Measurements from ENCODE around the gene ANKRD1.

ANKRD1 gene

DNA sequence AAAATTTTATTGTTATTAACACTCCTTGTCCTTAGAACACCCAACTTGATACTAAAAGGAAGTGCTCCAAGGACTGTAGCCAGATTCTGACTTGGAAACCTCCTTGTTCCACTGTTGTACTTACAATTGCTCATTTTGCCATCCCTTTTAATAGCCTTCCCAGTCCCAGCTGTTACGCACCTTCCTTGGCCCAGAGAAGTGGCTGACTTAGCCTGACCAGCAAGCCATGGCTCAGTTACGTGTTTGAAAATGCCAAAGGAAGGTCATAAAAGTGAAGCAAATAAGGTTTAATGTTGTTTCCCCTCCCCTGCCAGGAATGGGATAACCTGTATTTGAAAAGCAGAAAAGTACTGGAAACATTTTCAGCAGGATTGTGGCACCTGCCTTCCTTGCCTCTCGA lies 3.7 kb upstream of the ANKRD1 start:
- H3K4ac ChIP-seq (ENCODE audit: low read depth, low read length), result no peak overlapping the region
- H3K18ac ChIP-seq (ENCODE audit: low read length), result no peak overlapping the region
- H2BK120ac ChIP-seq (ENCODE audit: low read depth, low read length), result no peak overlapping the region
- DNase-seq, result no peak
- no peak overlapping the region for H3K9ac ChIP-seq (ENCODE audit: low read length)
- no peak overlapping the region for H2AK5ac ChIP-seq (ENCODE audit: low read length)
- H2BK15ac ChIP-seq (replicated peaks; ENCODE audit: low read depth), result no peak overlapping the region
- H4K5ac ChIP-seq (ENCODE audit: low read length), result no peak overlapping the region
- H3K23ac ChIP-seq (ENCODE audit: low read length), result no peak overlapping the region
- no peaks in the 10 kb centered on the region for H3K36me3 ChIP-seq (ENCODE audit: control insufficient read depth, insufficient read depth, low read length)
- no CpG with 5 or more reads among the region's 3 CpGs for WGBS (ENCODE audit: extremely low coverage, insufficient coverage, low lambda C conversion rate)
- H2BK5ac ChIP-seq (ENCODE audit: low read length), result no peak overlapping the region
- H3K4me1 ChIP-seq (ENCODE audit: control insufficient read depth, low read depth, low read length), result peaks cover 23% of the 10 kb centered on the region
- H3K56ac ChIP-seq (ENCODE audit: low read length), result no peak overlapping the region
- H3K27me3 ChIP-seq (ENCODE audit: insufficient read depth, low read length, poor library complexity), result peaks cover 14% of the 10 kb centered on the region
- H3K27ac ChIP-seq (ENCODE audit: low read depth, low read length), result no peak overlapping the region
- no peak overlapping the region for H4K8ac ChIP-seq (ENCODE audit: low read depth, low read length)
- H3K4me3 ChIP-seq (ENCODE audit: low read length), result no peak overlapping the region
- no peak overlapping the region for H3K4me2 ChIP-seq (ENCODE audit: low read length)
- peaks cover 2% of the 10 kb centered on the region for H3K79me2 ChIP-seq (ENCODE audit: control insufficient read depth, insufficient read depth, low read length)
- H3K79me1 ChIP-seq (ENCODE audit: low read length), result no peaks in the 10 kb centered on the region

DNA sequence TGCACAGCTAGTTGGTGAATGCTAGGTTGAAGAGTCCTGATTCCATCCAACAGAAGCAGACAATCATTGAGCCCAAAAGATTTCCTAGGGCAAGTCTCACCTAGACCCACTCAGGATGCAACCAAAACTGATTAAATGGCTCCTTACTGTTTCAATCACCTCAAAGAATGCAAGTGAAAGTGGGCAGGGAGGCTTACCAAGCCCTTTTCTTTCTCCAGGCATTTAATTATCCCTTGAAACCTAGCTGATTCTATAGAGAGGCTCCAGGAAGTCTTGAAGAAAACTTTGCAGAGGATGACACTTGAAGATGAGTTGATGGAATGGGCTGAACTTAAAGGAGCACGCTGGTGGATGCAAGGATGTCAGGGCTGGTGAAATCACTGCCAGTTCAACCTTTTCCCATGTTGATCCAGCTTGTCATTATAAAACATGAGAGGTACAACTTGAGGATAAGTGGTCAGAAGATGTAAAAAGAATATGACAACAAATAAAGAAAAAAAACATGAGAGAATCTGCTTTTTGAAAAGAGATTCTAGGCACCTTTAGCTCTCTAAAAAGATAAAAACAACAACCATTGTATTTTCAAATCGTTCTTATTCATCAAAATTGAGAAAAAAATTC lies 2.3 kb upstream of the ANKRD1 start:
- Histone ChIP-seq H2BK5ac (ENCODE audit: low read length) (no peak overlapping the region), H3K79me2 (ENCODE audit: control insufficient read depth, insufficient read depth, low read length) (peaks cover 2% of the 10 kb centered on the region), H2BK120ac (ENCODE audit: low read depth, low read length) (no peak overlapping the region), H2AK5ac (ENCODE audit: low read length) (no peak overlapping the region), H3K4me2 (ENCODE audit: low read length) (no peak overlapping the region), H3K27ac (ENCODE audit: low read depth, low read length) (no peak overlapping the region), H3K9ac (ENCODE audit: low read length) (no peak overlapping the region), H3K79me1 (ENCODE audit: low read length) (no peaks in the 10 kb centered on the region), H3K4me1 (ENCODE audit: control insufficient read depth, low read depth, low read length) (peaks cover 19% of the 10 kb centered on the region), H2BK15ac (replicated peaks; ENCODE audit: low read depth) (no peak overlapping the region), H3K56ac (ENCODE audit: low read length) (peak overlapping the region; percentile 20), H3K18ac (ENCODE audit: low read length) (no peak overlapping the region), H3K36me3 (ENCODE audit: control insufficient read depth, insufficient read depth, low read length) (no peaks in the 10 kb centered on the region), H3K4ac (ENCODE audit: low read depth, low read length) (no peak overlapping the region), H3K23ac (ENCODE audit: low read length) (no peak overlapping the region), H4K5ac (ENCODE audit: low read length) (no peak overlapping the region), H3K27me3 (ENCODE audit: insufficient read depth, low read length, poor library complexity) (peaks cover 12% of the 10 kb centered on the region), H3K4me3 (ENCODE audit: low read length) (no peak overlapping the region), H4K8ac (ENCODE audit: low read depth, low read length) (no peak overlapping the region)
- DNase-seq, result no peak
- WGBS (ENCODE audit: extremely low coverage, insufficient coverage, low lambda C conversion rate), result no CpG with 5 or more reads among the region's 2 CpGs

- H3K79me1 ChIP-seq (ENCODE audit: low read length), result no peaks in the 10 kb centered on the region
- no peak overlapping the region for H2BK15ac ChIP-seq (replicated peaks; ENCODE audit: low read depth)
- H3K56ac ChIP-seq (ENCODE audit: low read length), result no peak overlapping the region
- peak overlapping the region; percentile 83 for H3K18ac ChIP-seq (ENCODE audit: low read length)
- H3K4me3 ChIP-seq (ENCODE audit: low read length), result no peak overlapping the region
- WGBS (ENCODE audit: extremely low coverage, insufficient coverage, low lambda C conversion rate), result no CpG with 5 or more reads among the region's 3 CpGs
- H4K8ac ChIP-seq (ENCODE audit: low read depth, low read length), result no peak overlapping the region
- DNase-seq, result no peak
- no peak overlapping the region for H3K23ac ChIP-seq (ENCODE audit: low read length)
- H3K79me2 ChIP-seq (ENCODE audit: control insufficient read depth, insufficient read depth, low read length), result peaks cover 2% of the 10 kb centered on the region
- H4K5ac ChIP-seq (ENCODE audit: low read length), result no peak overlapping the region
- no peak overlapping the region for H2BK5ac ChIP-seq (ENCODE audit: low read length)
- no peak overlapping the region for H3K4ac ChIP-seq (ENCODE audit: low read depth, low read length)
- H3K4me2 ChIP-seq (ENCODE audit: low read length), result no peak overlapping the region
- no peak overlapping the region for H3K9ac ChIP-seq (ENCODE audit: low read length)
- no peak overlapping the region for H2AK5ac ChIP-seq (ENCODE audit: low read length)
- peaks cover 20% of the 10 kb centered on the region for H3K4me1 ChIP-seq (ENCODE audit: control insufficient read depth, low read depth, low read length)
- H3K36me3 ChIP-seq (ENCODE audit: control insufficient read depth, insufficient read depth, low read length), result no peaks in the 10 kb centered on the region
- H3K27me3 ChIP-seq (ENCODE audit: insufficient read depth, low read length, poor library complexity), result peaks cover 9% of the 10 kb centered on the region
- H2BK120ac ChIP-seq (ENCODE audit: low read depth, low read length), result no peak overlapping the region
- no peak overlapping the region for H3K27ac ChIP-seq (ENCODE audit: low read depth, low read length)
Observed at GRCh38 chr10:90921906-90922305, 1.0 kb upstream of the ANKRD1 start.

DNA sequence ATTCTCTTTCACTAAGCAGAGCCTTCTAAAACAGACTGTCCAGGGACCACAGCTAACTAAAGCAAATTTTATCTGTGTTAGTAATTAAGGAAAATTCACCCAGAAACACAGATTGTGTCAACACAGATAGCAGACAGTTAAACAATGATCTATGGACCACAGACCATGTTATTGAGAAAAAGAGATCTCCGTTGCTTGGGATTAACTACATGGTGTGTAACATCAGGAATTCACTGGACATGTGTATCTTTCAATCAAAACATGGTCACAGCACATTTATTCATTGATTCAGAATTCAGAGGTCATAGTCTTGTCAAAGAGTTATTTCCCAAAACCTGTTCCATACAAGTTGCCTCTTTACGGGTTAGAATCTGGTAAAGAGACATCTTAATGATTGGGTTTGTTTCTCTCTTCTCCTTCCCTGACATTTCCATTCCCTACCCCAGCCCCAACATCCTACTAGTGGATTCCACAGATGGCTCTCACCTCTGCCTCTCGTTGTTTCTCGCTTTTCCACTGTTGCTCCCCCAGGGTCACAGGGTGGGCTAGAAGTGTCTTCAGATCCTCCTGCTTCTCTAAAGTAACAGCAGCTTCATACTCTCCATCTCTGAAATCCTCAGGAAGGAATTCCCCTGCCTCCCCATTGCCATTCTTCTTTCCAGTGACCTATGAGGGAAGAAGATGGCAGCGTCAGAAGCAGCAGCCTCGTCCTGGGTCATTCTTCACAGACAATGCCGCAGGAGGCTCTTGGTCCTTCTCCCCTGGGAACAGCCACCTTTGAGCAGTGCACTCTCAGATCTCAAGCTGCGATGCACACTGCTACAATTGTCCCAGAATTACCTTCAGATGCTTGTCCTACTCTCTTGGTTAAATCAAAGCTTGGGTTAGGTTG lies 958 bp downstream of the ANKRD1 start:
- peaks cover 16% of the 10 kb centered on the region for H3K4me1 ChIP-seq (ENCODE audit: control insufficient read depth, low read depth, low read length)
- no peak overlapping the region for H3K4ac ChIP-seq (ENCODE audit: low read depth, low read length)
- DNase-seq, result peak; percentile 58
- no peak overlapping the region for H2BK15ac ChIP-seq (replicated peaks; ENCODE audit: low read depth)
- WGBS (ENCODE audit: extremely low coverage, insufficient coverage, low lambda C conversion rate), result no CpG with 5 or more reads among the region's 8 CpGs
- H3K79me1 ChIP-seq (ENCODE audit: low read length), result no peaks in the 10 kb centered on the region
- no peak overlapping the region for H2BK120ac ChIP-seq (ENCODE audit: low read depth, low read length)
- peak overlapping the region; percentile 6 for H3K4me3 ChIP-seq (ENCODE audit: low read length)
- no peak overlapping the region for H3K27ac ChIP-seq (ENCODE audit: low read depth, low read length)
- peak overlapping the region; percentile 85 for H2AK5ac ChIP-seq (ENCODE audit: low read length)
- peaks cover 2% of the 10 kb centered on the region for H3K79me2 ChIP-seq (ENCODE audit: control insufficient read depth, insufficient read depth, low read length)
- H4K8ac ChIP-seq (ENCODE audit: low read depth, low read length), result no peak overlapping the region
- H3K18ac ChIP-seq (ENCODE audit: low read length), result no peak overlapping the region
- H2BK5ac ChIP-seq (ENCODE audit: low read length), result peak overlapping the region; percentile 52
- peaks cover 11% of the 10 kb centered on the region for H3K27me3 ChIP-seq (ENCODE audit: insufficient read depth, low read length, poor library complexity)
- H3K23ac ChIP-seq (ENCODE audit: low read length), result no peak overlapping the region
- no peaks in the 10 kb centered on the region for H3K36me3 ChIP-seq (ENCODE audit: control insufficient read depth, insufficient read depth, low read length)
- peak overlapping the region; percentile 65 for H3K56ac ChIP-seq (ENCODE audit: low read length)
- H3K9ac ChIP-seq (ENCODE audit: low read length), result peak overlapping the region; percentile 25
- H4K5ac ChIP-seq (ENCODE audit: low read length), result no peak overlapping the region
- peak overlapping the region; percentile 7 for H3K4me2 ChIP-seq (ENCODE audit: low read length)

DNA sequence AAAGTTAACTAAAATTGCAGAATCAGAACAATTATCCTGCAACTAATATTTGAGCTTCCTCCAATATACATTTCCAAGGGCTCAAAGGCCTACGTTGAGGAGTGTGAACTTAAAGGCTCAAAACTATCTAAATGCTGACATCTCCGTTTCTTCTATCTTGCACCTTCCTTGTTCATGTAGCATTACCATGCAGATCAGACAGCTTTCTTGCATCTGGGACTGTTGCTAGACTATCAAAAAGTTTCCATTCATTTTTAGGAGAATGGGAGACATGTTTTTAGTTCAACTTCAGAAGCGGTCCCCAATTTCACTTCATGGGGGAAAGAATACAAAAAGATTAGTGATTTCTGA lies 2.9 kb downstream of the ANKRD1 start:
- Histone ChIP-seq H4K8ac (ENCODE audit: low read depth, low read length) (no peak overlapping the region), H3K27ac (ENCODE audit: low read depth, low read length) (no peak overlapping the region), H3K9ac (ENCODE audit: low read length) (no peak overlapping the region), H2AK5ac (ENCODE audit: low read length) (no peak overlapping the region), H4K5ac (ENCODE audit: low read length) (no peak overlapping the region), H3K27me3 (ENCODE audit: insufficient read depth, low read length, poor library complexity) (peaks cover 4% of the 10 kb centered on the region), H3K18ac (ENCODE audit: low read length) (no peak overlapping the region), H3K4me3 (ENCODE audit: low read length) (no peak overlapping the region), H3K4me1 (ENCODE audit: control insufficient read depth, low read depth, low read length) (peaks cover 13% of the 10 kb centered on the region), H3K4me2 (ENCODE audit: low read length) (no peak overlapping the region), H3K79me2 (ENCODE audit: control insufficient read depth, insufficient read depth, low read length) (peaks cover 2% of the 10 kb centered on the region), H2BK120ac (ENCODE audit: low read depth, low read length) (no peak overlapping the region), H2BK5ac (ENCODE audit: low read length) (no peak overlapping the region), H2BK15ac (replicated peaks; ENCODE audit: low read depth) (no peak overlapping the region), H3K4ac (ENCODE audit: low read depth, low read length) (no peak overlapping the region), H3K56ac (ENCODE audit: low read length) (no peak overlapping the region), H3K36me3 (ENCODE audit: control insufficient read depth, insufficient read depth, low read length) (no peaks in the 10 kb centered on the region), H3K79me1 (ENCODE audit: low read length) (no peaks in the 10 kb centered on the region), H3K23ac (ENCODE audit: low read length) (no peak overlapping the region)
- DNase-seq, result no peak
- no CpG with 5 or more reads among the region's 3 CpGs for WGBS (ENCODE audit: extremely low coverage, insufficient coverage, low lambda C conversion rate)
